ENCODE results near the gene MAP2K6. TPM values are rescaled to one million over a fixed set of nuclear protein-coding genes. Genes with fewer than 3 reads are reported as not detected.
"Not testable (repeated sequence)": the region's sequence is repeated elsewhere in the genome, so short reads cannot be mapped to it uniquely, and the experiment has no call there.

The MAP2K6 gene
- total RNA-seq, 2 experiments from 2014 or later = 6.3 to 8.8 TPM

- Mint-ChIP-seq H3K36me3 (no peaks in the 10 kb centered on the region), H3K4me3 (no peak overlapping the region), H3K9me3 (ENCODE audit: low read depth) (no peaks in the 10 kb centered on the region), H3K4me1 (no peaks in the 10 kb centered on the region), H3K27ac (no peak overlapping the region), H3K27me3 (no peaks in the 10 kb centered on the region)
- DNase-seq = no peak
- CTCF ChIA-PET = no interaction called here
- no peak for ATAC-seq
Measured at GRCh38 chr17:69471406-69471805, 56.9 kb downstream of the MAP2K6 start.

DNA sequence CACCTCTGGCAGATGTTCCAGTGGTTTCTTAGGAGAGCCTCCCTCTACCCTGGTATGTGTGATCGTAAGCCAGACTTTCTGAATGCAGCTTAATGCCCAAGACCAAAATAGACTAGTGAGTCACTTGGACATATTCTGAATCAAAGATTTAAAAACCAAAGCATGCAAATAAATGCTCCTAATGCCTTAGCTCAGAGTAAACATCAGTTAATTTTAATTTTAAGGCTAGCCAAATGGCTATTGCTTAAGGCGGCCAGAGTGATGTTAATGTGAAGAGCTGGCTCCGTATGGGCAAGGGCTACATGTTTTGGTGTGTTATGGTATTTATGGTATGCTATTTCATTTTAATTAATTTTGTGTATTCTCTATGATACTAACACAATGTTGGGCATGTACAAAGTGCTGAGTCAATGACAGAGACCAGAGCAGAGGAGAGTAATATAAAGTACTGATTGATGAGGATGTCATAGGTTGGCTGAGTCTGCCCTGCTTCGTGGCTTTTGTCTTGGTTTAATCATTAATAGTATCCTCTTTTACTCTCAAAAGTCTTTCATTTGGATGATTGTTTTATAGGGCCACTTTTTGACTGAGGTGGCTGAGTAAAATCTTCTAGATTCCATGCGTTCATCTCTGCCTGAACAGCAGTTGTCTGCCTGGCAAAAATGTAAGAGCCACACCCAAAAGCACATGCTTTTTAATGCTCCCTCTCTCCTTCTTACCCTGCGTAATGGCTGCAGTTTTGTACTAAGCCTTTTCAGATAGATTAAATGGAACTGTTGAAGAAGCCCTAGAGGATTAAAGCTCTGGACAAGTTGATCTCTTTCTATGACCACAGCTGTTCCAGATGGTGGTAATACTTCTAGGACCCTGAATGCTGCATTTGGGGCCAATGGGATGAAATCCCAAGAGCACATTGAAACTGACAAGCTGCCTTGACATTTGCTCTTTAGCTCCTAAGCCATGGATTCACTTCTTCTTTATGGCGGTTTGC is 59.6 kb downstream of the MAP2K6 start:
- H3K27ac Mint-ChIP-seq = no peak overlapping the region
- H3K9me3 Mint-ChIP-seq (ENCODE audit: low read depth) = no peaks in the 10 kb centered on the region
- H3K27me3 Mint-ChIP-seq = no peaks in the 10 kb centered on the region
- CTCF ChIA-PET = no interaction called here
- no peak for ATAC-seq
- no peak for DNase-seq
- no peak overlapping the region for H3K4me3 Mint-ChIP-seq
- H3K36me3 Mint-ChIP-seq = no peaks in the 10 kb centered on the region
- H3K4me1 Mint-ChIP-seq = peaks cover 6% of the 10 kb centered on the region

DNA sequence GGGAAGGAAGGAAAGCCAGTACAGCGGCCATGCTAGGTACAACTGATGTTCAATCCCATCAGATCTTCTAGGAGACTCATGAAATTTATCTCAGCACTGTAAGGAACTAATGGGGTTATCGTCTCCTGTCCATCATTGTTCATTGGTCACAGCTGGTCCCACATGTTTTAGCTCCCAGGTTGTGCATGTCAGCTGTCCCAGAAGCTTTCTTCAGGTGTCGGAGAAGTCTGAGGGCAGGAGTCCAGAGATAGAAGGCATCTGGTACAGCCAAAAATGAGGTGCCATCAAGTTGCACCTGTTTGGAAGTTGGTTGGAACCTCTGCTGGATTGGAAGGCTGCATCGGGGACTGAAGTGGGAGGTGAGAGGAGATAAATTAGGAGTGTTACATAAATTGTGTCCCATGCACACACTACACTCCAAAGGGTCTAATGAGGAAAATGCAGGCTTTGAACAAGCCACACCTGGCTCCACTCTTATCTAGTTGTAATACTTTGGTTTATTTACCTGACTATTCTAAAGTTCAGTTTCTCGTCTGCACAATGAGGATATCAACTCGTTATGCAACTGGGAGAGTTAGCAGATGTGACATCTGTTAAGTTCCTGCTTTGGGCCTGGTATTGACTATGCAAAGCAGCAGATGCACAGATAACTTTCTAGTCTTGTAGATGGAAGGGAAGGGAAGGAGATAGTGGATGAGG is 62.9 kb downstream of the MAP2K6 start:
- Mint-ChIP-seq H3K36me3 (no peaks in the 10 kb centered on the region), H3K9me3 (ENCODE audit: low read depth) (no peaks in the 10 kb centered on the region), H3K4me1 (peaks cover 6% of the 10 kb centered on the region), H3K27me3 (no peaks in the 10 kb centered on the region), H3K4me3 (no peak overlapping the region), H3K27ac (no peak overlapping the region)
- ATAC-seq (no peak), DNase-seq (no peak)
- CTCF ChIA-PET = no interaction called here

GRCh38 chr17:69477903-69478266 is 63.4 kb downstream of the MAP2K6 start:
- Mint-ChIP-seq H3K4me3 (no peak overlapping the region), H3K27me3 (no peaks in the 10 kb centered on the region), H3K4me1 (peaks cover 6% of the 10 kb centered on the region), H3K27ac (no peak overlapping the region), H3K9me3 (ENCODE audit: low read depth) (no peaks in the 10 kb centered on the region), H3K36me3 (no peaks in the 10 kb centered on the region)
- CTCF ChIA-PET = no interaction called here
- DNase-seq = no peak
- no peak for ATAC-seq

- CTCF ChIA-PET = no interaction called here
Measured at GRCh38 chr17:69478916-69479315, 64.4 kb downstream of the MAP2K6 start.

GRCh38 chr17:69479756-69480155 is 65.3 kb downstream of the MAP2K6 start:
- H3K4me3 Mint-ChIP-seq; H3K9me3 Mint-ChIP-seq (ENCODE audit: low read depth); H3K36me3 Mint-ChIP-seq; CTCF ChIA-PET; H3K4me1 Mint-ChIP-seq; H3K27ac Mint-ChIP-seq; DNase-seq; ATAC-seq; H3K27me3 Mint-ChIP-seq: not testable (repeated sequence)

More at GRCh38 chr17:69478916-69479315, 64.4 kb downstream of the MAP2K6 start:
- Mint-ChIP-seq H3K9me3 (ENCODE audit: low read depth) (no peaks in the 10 kb centered on the region), H3K27me3 (no peaks in the 10 kb centered on the region), H3K36me3 (no peaks in the 10 kb centered on the region), H3K27ac (no peak overlapping the region), H3K4me3 (no peak overlapping the region), H3K4me1 (peaks cover 6% of the 10 kb centered on the region)
- peak; percentile 61 for ATAC-seq
- DNase-seq = no peak

- Mint-ChIP-seq H3K36me3 (no peaks in the 10 kb centered on the region), H3K4me3 (no peak overlapping the region), H3K4me1 (peaks cover 6% of the 10 kb centered on the region), H3K27me3 (no peaks in the 10 kb centered on the region), H3K27ac (no peak overlapping the region), H3K9me3 (ENCODE audit: low read depth) (no peaks in the 10 kb centered on the region)
- CTCF ChIA-PET = no interaction called here
- ATAC-seq (no peak), DNase-seq (no peak)
Measured at GRCh38 chr17:69480245-69480644, 65.7 kb downstream of the MAP2K6 start.

DNA sequence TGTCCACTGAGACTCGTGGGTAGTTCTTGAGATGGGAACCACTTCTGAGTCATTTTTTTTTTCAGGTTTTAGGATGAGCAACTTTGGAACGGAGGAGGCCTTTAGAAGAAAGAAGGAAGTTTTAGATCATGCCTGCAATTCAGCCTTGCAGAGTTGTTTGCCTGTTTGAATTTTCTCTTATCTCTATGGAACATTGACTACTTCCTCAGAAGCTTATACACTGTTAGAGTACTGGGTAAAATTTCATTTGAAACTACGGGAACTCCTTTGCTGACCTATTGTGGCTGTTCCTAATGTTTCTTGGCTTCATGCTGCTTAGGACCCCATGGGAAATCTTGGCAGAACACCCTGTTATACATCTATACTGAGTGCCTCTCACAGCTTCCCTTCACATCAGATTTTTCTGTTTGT is 70.8 kb downstream of the MAP2K6 start:
- no peaks in the 10 kb centered on the region for H3K9me3 Mint-ChIP-seq (ENCODE audit: low read depth)
- H3K4me3 Mint-ChIP-seq = no peak overlapping the region
- H3K27me3 Mint-ChIP-seq = no peaks in the 10 kb centered on the region
- CTCF ChIA-PET = no interaction called here
- no peaks in the 10 kb centered on the region for H3K36me3 Mint-ChIP-seq
- no peak overlapping the region for H3K27ac Mint-ChIP-seq
- DNase-seq (no peak), ATAC-seq (no peak)
- peaks cover 2% of the 10 kb centered on the region for H3K4me1 Mint-ChIP-seq

GRCh38 chr17:69485901-69486643 is 71.6 kb downstream of the MAP2K6 start:
- H3K36me3 Mint-ChIP-seq = no peaks in the 10 kb centered on the region
- no peaks in the 10 kb centered on the region for H3K27me3 Mint-ChIP-seq
- no peaks in the 10 kb centered on the region for H3K9me3 Mint-ChIP-seq (ENCODE audit: low read depth)
- no peak overlapping the region for H3K27ac Mint-ChIP-seq
- H3K4me1 Mint-ChIP-seq = peaks cover 2% of the 10 kb centered on the region
- DNase-seq (no peak), ATAC-seq (no peak)
- H3K4me3 Mint-ChIP-seq = no peak overlapping the region
- CTCF ChIA-PET = no interaction called here

DNA sequence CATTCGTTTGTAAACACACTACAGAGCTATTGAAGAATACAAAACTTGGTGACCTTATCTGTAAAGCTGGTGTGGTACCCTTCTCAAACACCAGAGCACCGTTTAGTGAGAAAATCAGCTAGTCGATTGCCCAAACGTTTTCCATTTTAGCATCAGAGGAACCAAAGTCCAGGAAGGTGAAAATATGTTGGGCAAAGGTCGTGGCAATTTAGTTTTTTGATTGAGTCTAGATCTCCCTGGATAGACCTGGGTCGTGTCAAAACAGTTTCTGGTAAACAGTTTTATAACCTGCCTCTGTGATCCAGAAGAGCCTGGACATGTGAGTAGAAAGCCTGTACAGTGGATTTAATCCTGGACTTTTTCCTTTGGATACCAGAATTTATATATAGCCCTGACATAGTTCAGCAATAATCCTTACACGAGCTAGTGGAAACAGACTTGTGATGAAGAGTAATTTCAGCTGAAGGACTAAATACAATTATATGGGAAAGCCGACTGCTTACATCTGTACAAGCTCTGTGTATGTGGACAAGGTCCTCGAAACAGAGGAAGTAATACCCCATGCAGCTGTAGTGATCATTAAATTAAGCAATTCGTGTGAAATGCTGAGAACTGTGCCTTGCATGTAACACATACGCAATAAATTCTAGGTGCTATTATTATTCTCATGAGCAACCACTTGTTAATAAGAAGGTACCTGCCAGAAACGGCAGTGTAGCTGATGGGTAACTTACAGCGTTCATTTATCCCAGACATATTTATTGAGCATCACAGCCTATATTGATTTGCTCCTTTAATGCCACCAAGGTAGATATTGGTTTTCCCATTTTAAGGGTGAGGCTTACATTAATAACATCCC is 72.5 kb downstream of the MAP2K6 start:
- Mint-ChIP-seq H3K9me3 (ENCODE audit: low read depth) (no peaks in the 10 kb centered on the region), H3K4me1 (peaks cover 2% of the 10 kb centered on the region), H3K4me3 (no peak overlapping the region), H3K36me3 (no peaks in the 10 kb centered on the region), H3K27me3 (no peaks in the 10 kb centered on the region), H3K27ac (no peak overlapping the region)
- DNase-seq = no peak
- CTCF ChIA-PET = interaction anchor here (0.9 kb wide), 1 partner anchor 10 kb away, joined by 3 read pairs; no protein-coding TSS in a partner anchor
- no peak for ATAC-seq

DNA sequence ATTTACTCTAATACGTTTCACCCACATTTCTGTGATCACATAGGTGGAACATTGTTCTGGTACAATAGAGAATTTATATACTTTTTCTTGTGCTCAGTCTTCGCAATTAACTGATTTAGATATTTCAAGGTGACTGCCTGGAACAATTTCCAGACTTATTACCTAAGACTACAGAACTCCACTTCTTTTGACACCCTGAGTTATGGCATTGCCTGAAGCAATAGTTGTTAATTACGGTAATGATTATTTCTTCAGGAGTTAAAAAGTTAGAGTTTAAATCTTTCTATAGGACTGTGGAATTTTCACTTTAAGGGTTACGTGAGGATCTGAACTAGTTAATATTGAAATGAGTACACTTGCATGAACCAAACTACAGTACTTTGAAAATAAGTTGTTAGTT is 74.8 kb downstream of the MAP2K6 start:
- Mint-ChIP-seq H3K4me3 (no peak overlapping the region), H3K9me3 (ENCODE audit: low read depth) (no peaks in the 10 kb centered on the region), H3K27me3 (no peaks in the 10 kb centered on the region), H3K4me1 (peaks cover 2% of the 10 kb centered on the region), H3K36me3 (no peaks in the 10 kb centered on the region), H3K27ac (no peak overlapping the region)
- no peak for DNase-seq
- CTCF ChIA-PET = no interaction called here
- ATAC-seq = no peak

- no peaks in the 10 kb centered on the region for H3K36me3 Mint-ChIP-seq
- H3K27ac Mint-ChIP-seq = no peak overlapping the region
- no peaks in the 10 kb centered on the region for H3K27me3 Mint-ChIP-seq
- H3K4me3 Mint-ChIP-seq = no peak overlapping the region
- CTCF ChIA-PET = no interaction called here
- no peak for ATAC-seq
- DNase-seq = no peak
- no peaks in the 10 kb centered on the region for H3K9me3 Mint-ChIP-seq (ENCODE audit: low read depth)
- H3K4me1 Mint-ChIP-seq = no peaks in the 10 kb centered on the region
Measured at GRCh38 chr17:69492410-69493071, 78.0 kb downstream of the MAP2K6 start.
